HG03175 (cell line): ENCODE results near the gene CLASRP.
"Not testable (repeated sequence)": the region's sequence is repeated elsewhere in the genome, so short reads cannot be mapped to it uniquely, and the experiment has no call there.

Experiments used
- ATAC-seq: cut with Tn5 transposase; IDR thresholded peaks from one replicate; pipeline ENCODE4 v1.9.1; 2021; ENCODE audit warnings: mild to moderate bottlenecking, moderate library complexity; ENCODE audit not compliant: unreplicated experiment

CLASRP gene

DNA sequence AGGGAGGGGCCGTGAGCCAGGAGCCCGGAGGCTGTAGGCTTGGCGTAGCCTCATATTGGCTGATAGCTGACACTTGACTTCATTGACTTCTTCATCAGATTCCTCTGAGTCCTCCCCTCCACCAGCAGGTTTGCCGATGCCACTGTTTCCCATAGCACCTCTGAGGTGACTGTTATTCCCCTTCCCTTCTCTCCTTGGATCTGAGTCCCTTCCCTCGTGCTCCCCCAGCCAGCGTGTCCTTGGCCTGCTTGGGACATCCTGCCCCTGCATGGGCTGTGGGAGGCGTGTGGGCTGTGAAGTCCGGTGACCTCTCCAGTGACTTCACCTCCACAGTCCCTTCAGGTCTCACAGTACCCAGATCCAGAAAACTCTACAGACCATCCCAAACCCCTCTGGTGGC, 63.0 kb downstream of the CLASRP start:
- ATAC-seq, result no peak

DNA sequence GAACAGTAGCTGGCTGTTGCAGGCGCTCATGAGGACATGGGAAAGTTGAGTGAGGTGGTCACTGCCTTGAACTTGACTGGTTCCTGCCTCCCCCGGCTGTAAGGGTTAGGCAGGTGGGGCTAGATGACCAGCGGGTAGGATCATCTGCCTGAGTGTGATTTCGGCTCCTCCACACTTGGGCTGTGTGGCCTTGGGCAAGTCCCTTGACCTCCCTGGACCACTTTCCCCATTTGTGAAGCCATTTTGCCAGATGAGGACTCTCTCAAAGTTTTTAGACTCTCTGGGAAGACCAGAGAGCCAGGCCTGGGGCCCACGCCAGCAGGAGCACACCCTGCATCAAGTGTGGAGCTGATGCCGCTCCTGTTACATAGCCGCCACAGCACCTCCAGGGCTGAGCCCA, 63.6 kb downstream of the CLASRP start:
- no peak for ATAC-seq

DNA sequence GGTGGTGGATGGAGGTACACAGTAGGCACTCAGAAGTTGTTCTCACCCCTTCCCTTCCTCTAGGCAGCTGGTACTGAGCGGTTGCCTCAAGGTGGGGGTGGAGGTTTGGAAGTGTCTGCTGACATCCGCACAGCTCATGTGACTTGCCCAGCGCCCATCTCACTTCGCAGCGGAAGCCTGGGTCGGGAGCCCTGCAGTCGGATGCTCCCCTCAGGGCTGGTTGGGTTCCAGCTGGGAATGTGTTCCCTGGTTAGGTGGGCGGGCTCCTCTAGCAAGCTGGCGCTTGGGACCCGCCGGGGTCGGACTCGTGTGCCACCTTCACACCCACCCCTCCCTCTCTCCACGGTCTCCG, 64.3 kb downstream of the CLASRP start:
- no peak for ATAC-seq

DNA sequence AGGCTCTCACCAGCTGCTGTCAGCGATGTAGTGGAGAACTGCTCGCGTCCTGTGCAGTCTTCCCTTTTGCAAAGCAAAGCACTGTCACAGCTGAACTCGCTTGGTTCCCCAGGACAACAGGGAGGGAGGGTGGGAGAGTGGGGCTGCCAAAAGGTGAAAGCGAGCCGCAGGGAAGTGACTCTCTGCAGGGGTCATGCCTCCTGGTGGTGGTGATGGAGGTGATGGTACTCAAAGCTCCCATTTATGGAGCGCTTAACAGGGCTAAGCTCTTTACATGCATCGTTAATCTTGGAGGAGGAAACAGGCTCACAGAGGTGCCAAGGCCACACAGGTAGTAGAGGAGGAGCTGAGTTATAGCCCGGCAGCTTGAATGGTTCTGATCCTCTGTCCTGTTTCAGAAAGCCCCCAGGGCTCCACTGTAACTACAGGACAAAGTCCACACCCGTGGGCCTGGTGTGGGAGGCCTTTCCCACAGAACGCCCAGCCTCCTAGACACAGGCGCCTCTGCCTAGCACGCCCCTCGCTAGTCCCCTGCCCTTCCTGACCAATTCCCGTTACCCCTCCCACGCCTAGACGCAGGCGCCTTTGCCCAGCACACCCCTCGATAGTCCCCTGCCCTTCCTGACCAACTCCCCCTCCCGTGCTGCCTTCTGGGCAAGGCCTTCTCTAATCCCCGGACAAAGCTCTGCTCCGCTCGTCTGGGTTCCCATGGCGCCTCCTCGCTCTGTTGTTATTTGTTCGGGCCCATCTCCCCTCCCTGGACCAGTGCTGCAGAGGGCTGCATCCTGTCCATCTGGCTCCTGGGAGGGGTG, 64.9 kb downstream of the CLASRP start:
- no peak for ATAC-seq

DNA sequence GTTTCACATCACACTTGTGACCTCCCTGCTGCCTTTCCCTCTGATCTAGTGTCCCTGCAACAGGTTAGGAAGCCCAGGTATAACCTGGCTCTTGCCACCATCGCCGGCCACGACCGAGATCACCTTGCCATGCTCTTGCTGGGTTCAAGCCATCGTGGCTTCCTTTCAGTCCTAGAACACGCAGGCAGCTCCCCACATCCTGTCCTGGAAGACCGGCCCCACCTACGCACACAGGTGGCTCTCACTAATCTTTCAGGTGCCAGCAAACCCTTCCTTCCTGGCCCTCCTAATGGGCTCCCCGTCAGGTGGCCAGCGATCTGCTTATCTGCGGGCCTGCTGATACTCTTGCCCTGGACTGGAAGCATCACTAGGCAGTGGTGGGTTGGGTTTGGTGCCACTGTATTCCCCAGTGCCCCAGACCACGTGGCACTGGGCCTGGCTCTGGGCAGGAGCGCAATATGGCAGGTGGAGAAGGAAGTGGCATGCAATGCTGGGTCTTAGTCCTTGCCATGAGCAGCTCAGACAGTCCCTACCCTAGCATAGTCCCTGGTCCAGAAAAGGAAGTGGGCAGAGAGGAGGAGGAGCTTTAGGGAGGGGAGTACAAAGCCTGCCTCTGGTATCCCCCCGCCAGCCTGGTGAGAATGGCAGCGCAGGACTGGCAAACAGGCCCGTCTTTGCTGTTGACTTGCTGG, 66.0 kb downstream of the CLASRP start:
- ATAC-seq, result no peak

DNA sequence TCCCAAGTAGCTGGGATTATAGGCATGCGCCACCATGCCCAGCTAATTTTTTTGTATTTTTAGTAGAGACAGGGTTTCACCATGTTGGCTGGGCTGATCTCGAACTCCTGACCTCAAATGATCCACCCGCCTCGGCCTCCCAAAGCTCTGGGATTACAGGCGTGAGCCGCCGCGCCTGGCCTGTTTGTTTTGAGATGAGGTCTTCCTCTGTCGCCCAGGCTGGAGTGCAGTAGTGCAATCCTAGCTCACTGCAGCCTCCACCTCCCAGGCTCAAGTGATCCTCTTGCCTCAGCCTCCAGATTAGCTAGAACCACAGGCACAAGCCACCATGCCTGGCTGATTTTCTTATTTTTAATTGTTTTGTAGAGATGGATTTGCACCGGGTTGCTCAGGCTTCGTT, 67.5 kb downstream of the CLASRP start:
- not testable (repeated sequence) for ATAC-seq

DNA sequence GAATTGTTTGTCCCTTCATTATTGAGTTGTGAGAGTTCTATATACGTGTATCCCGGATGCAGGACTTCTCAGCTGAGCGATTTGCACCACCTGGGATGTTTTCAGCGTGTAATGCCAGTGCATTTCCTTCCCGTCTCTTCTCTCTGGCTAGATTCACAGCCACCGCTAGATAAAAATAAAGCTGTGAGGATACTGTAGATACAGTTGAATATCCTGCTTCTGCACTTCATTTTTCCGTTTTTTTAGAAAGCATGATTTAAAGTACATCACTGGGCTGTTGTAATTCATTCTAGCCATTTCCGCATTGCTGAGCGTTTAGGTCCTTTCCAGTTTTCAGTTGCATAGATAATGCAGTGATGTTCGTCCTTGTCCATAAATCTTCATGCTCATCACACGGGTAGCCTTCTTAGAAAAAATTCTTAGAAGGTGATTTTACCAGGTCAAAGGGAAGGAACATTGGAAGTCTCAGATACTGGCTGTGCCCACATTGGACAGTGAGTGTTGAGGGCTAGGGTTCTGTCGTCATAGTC, 68.8 kb downstream of the CLASRP start:
- ATAC-seq, result no peak

DNA sequence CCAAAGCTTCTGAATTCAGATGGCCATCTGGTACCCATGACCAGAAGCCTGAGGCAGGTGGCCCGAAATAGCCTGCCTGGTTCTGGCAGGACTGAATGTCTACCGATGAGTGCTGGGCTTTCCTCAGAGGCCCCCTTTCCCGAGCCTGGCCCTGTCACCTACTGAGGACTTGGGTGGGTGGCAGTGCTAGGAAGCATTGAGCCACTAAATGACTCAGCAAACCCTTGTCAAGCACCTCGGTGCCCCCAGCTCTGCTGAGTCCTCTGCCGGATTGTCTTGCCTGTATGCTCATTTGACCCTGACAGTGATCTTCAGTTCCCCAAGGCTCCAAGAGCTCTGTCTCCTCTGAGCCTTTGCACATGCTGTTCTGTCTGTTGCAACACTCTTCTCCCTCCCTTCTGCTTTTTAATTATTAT, 72.0 kb downstream of the CLASRP start:
- no peak for ATAC-seq

DNA sequence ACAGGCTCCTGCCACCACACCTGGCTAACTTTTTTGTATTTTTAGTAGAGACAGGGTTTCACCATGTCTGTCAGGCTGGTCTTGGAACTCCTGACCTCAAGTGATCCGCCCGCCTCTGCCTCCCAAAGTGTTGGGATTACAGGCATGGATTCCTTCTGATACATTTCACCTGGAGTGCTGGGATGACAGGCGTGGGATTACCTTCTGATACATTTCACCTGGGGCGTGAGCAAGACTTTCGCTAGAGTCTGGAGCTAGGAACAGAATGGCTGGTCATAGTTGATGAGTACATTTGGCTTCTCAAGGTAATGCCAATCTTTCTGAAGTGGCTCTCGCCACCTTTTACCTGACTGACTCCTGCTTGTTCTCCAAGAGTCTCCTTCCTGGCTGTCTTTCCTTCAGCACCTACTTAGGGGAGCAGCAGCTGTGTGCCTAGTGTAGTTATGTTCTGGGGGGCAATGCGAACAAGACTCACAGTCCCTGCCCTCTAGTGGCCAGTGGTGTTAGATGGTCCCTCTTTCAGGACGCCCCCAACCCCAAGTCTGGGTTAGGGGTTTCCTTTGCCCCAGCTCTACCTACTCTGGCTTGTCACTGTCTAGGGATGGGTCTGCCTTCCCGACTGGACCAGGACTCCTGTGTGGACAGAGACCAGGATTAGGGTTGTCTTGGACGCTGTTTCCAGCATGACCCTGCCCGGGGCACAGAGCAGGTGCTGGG, 73.4 kb downstream of the CLASRP start:
- no peak for ATAC-seq

DNA sequence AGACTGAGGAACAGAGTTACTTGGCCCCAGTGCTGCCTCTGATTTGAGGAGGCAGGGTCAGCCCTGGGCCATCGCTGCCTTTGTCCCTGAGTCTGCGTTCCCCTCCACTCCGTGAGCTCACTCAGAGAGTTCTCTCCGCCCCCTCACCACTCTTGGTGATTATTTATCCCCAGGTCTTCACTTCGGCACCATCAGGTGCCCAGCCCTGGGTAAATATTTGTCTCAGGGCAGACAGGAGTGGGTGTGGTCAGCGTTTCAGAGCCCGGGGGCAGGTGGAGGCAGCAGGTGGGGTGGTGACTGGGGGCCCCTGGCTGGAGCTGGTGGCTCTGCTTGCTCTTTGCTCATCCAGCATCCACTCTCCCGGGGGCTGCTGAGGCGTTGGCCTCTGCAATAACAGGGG, 74.8 kb downstream of the CLASRP start:
- no peak for ATAC-seq

DNA sequence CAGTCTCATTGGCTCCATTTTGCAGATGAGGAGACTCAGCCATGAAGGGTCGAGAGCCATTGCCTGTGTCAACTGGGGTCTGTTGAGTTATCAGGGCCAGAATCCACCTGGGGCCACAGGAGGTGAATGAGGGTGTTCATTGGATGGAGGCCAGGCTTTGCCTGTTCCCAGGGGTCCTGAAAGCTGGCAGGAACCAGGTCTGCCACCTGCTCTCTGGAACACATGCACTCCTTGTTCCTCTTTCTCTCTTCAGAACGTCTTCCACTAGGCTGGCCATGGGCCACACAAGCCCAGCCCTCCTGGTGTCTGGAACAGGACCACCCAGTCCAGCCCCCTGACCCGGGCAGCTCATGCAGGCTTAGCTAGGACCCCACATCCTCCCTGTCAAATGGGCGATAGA, 75.3 kb downstream of the CLASRP start:
- no peak for ATAC-seq

DNA sequence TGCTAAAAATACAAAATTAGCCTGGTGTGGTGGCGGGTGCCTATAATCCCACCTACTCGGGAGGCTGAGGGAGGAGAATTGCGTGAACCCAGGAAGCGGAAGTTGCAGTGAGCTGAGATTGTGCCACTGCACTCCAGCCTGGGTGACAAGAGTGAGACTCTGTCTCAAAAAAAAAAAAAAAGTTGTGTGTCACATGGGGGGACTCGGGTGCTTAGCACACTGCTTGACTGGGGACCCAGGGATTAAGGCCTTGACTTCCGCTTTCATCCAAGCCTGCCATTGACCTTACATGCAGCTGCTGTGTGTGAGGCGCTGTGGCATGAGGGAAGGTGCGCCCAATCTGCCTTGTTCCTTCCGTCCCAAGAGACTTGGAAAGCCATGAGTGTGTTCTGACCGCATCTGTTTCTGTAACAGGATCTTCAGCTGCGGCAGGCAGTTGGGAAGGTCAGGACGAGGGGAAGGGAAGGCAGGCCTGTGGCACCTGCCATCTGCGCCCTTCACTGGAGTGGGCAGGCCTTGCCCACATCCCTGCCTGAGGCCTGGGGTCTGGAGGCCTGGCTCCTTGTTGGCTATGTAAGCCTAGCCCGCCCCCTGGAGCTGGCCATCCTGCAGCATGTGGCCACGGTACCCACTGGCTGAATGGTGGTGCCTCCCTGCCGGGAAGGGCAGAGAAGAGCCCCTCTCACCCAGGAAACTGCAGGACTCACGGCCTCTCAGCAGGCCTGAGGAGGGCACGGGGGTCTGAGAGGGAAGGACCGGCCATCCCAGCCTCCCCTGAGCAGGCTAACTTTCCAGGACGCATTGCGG, 77.2 kb downstream of the CLASRP start:
- no peak for ATAC-seq

DNA sequence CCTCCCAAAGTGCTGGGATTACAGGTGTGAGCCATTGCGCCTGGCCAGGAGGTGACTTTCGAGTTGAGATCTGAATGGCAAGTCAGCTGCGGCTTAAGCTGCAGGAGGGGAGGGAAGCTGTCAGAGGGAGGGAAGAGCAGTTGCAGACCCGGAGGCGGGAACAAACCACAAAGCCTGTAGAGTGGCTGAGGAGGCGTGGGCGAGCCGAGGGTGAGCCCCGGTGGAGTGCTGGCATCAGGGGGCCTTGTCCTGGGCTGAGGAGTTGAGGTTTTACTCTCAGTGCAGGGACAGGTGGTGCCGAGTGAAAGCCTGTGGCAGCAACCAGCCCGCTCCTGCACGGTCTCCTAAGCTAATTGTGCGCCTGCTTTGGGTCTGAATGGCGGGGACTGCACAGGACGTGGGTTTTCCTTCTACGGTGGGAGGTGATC, 78.3 kb downstream of the CLASRP start:
- no peak for ATAC-seq

DNA sequence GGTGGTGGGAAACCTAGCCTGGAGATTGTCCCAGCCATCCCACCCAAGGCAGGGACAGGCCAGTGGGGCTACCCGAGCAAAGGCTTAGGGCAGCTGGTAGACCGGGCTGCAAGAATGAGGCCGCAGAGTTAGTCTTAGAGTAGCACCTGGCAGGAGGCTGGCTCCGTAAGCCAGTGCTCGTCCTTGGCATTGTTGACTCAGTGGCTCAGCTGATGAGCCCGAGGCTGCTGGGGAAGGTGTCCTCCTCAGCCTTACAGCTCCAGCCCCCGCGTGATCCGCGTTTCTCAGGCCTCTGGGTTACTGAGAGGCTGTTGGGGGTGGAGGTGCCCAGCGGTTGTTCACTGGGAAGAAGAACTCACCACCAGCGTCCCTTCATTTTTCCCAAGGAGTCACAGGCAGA, 78.8 kb downstream of the CLASRP start:
- no peak for ATAC-seq

DNA sequence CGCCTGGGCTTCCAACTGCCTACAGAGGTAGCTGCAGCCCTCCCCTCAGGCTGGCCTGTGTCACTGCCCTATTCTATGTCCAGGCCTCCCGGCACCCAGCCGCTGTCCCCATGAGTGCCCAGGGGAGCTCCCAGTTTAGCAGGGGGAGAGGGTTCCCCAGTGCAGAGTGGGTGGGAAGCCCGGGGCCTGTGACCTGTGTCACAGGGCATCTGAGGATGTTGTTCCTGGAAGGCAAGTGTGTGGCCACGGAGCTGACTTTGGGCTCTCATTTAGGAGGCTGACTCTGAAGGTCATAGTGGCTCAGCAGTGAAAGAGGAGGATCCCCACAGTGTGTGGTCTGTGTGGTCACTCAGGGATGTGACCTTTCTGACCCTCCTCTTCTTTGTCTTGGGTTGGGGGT, 79.3 kb downstream of the CLASRP start:
- no peak for ATAC-seq

DNA sequence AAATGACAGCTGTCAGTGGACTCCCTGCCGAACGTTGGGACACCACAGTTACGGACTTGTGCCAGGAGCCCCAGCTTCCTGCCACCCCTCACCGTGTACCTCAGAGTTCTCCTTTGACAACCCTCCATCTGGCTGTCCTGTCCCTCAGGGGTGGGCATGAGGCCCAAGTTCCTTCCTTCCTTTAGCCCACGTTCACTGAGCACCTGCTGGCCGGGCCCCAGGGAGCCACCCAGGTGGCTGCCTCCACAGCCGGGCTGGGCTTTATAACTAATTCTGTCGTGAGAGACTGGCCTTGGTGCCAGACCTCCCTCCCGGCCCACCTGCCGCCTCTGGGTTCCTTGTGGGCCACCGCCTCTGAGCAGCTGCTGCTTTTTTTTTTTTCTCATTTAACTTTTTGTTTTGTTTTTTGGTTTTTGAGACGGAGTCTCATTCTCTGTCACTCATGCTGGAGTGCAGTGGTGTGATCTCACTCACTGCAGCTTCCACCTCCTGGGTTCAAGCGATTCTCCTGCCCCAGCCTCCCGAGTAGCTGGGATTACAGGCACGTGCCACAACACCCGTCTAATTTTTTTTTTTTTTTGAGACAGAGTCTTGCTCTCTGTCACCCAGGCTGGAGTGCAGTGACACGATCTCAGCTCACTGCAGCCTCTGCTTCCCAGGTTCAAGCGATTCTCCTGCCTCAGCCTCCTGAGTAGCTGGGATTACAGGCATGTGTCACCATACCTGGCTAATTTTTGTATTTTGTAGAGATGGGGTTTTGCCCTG, 79.9 kb downstream of the CLASRP start:
- ATAC-seq, result not testable (repeated sequence)

DNA sequence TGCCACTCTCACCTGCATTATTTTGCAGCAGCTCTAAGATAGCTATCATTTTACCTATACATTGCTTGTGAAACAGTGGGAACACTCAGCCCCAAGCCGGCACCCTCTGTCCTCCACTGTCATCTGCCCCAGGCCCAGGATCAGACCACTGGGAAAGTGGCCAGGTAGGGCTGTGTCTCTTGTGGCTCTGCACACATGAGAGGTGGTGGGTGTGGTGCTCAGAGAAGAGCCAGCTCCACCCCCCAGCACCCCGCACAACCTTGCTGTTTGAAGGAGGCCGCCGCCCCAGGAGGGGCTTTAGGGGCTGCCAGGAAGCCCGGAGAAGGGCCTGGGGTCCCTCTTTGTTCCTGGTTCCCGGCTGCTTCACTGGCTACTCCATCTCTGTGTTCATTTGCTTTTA, 80.7 kb downstream of the CLASRP start:
- ATAC-seq, result no peak
